PC-3 (cell line): ENCODE results near the gene COL6A2. TPM values are rescaled to one million over a fixed set of nuclear protein-coding genes. Genes with fewer than 3 reads are reported as not detected.
A peak's percentile ranks its signal among the peaks of the same experiment; 100 is the strongest.
"Not testable (repeated sequence)": the region's sequence is repeated elsewhere in the genome, so short reads cannot be mapped to it uniquely, and the experiment has no call there.

Experiments
- ATAC-seq: fragments of 200-7000 bp; cut with Tn5 transposase; 2 replicates; pipeline ENCODE4 v1.9.1; 2020; ENCODE audit warnings: mild to moderate bottlenecking, moderate library complexity
- BruUV-seq: library from RNA; stranded (reverse); fragments of 400-500 nt; replicated peaks from 2 replicates; lab custom pipeline; 2021; lab: Mats Ljungman, UMichigan
- CTCF ChIA-PET: fragments of 300-600 bp; sonication (Branson Sonifier 250); formaldehyde crosslinking; loops from one replicate; lab custom pipeline; 2022; ENCODE audit warnings: antibody characterized with exemption; lab: Charles Lee
- POLR2A ChIA-PET: fragments of 300-600 bp; sonication (Branson Sonifier 250); formaldehyde crosslinking; loops from one replicate; lab custom pipeline; 2022; ENCODE audit warnings: antibody characterized with exemption; ENCODE audit not compliant: unreplicated experiment; lab: Charles Lee
- DNase-seq: peaks from one replicate; pipeline ENCODE4 v3.0.0-alpha.2; 2015
- H2AFZ ChIP-seq: fragments of 300-600 bp; sonication (generic); 2 replicates; pipeline ENCODE4 v1.6.0; 2016; ENCODE audit warnings: antibody characterized with exemption, low read length
- H3F3A ChIP-seq: fragments of 300-600 bp; sonication (generic); one replicate; pipeline ENCODE4 v1.6.0; 2017; ENCODE audit warnings: antibody characterized with exemption, low read length, control low read depth, mild to moderate bottlenecking; ENCODE audit not compliant: unreplicated experiment
- H3K27ac ChIP-seq: fragments of 300-600 bp; sonication (generic); 2 replicates; pipeline ENCODE4 v1.5.1; 2016; ENCODE audit warnings: mild to moderate bottlenecking, low read length
- H3K27me3 ChIP-seq: fragments of 300-600 bp; sonication (generic); 2 replicates; pipeline ENCODE4 v1.6.1; 2016; ENCODE audit warnings: low read length, mixed read lengths
- H3K36me3 ChIP-seq: fragments of 300-600 bp; sonication (generic); 2 replicates; pipeline ENCODE4 v1.6.1; 2016; ENCODE audit warnings: low read depth, mixed run types, low read length, mixed read lengths
- H3K4me1 ChIP-seq: fragments of 300-600 bp; sonication (generic); 2 replicates; pipeline ENCODE4 v1.5.1; 2016; ENCODE audit warnings: low read length; ENCODE audit not compliant: insufficient read depth
- H3K4me2 ChIP-seq: fragments of 300-600 bp; sonication (generic); 2 replicates; pipeline ENCODE4 v1.6.0; 2016; ENCODE audit warnings: low read length
- H3K4me3 ChIP-seq: fragments of 300-600 bp; sonication (generic); 2 replicates; pipeline ENCODE4 v1.5.1; 2016; ENCODE audit warnings: mild to moderate bottlenecking, low read length, mixed read lengths
- H3K79me2 ChIP-seq: fragments of 300-600 bp; sonication (generic); 2 replicates; pipeline ENCODE4 v1.6.1; 2017; ENCODE audit warnings: low read length, mixed read lengths
- H3K9ac ChIP-seq: fragments of 300-600 bp; sonication (generic); 2 replicates; pipeline ENCODE4 v1.6.0; 2016; ENCODE audit warnings: mild to moderate bottlenecking, low read length
- H3K9me2 ChIP-seq: fragments of 300-600 bp; sonication (generic); replicated peaks from 2 replicates; pipeline ENCODE4 v1.6.1; 2016; ENCODE audit warnings: mixed run types, low read length, mixed read lengths
- H3K9me3 ChIP-seq: fragments of 300-600 bp; sonication (generic); 2 replicates; pipeline ENCODE4 v1.6.1; 2016; ENCODE audit warnings: low read length, mixed read lengths
- H4K20me1 ChIP-seq: fragments of 300-600 bp; sonication (generic); 2 replicates; pipeline ENCODE4 v1.6.1; 2016; ENCODE audit warnings: low read length, mixed read lengths
- EZH2 ChIP-seq: fragments of 300-600 bp; sonication (generic); IDR thresholded peaks from one replicate; pipeline ENCODE4 v1.6.1; 2017; ENCODE audit warnings: antibody characterized with exemption, mild to moderate bottlenecking, low read length; ENCODE audit not compliant: unreplicated experiment
- EZH2phosphoT487 ChIP-seq: fragments of 300-600 bp; sonication (generic); IDR thresholded peaks from 2 replicates; pipeline ENCODE4 v1.6.1; 2018; ENCODE audit warnings: mild to moderate bottlenecking, antibody characterized with exemption, low read length, borderline replicate concordance
- intact Hi-C: fragments of 100-400 bp; cut with micrococcal nuclease; formaldehyde crosslinking; loops from 2 replicates; pipeline ENCODE4 v1.9.0; 2023
- total RNA-seq: library from RNA; depleted of rRNA; stranded (reverse); fragments of >200 nt; gene quantifications from 2 replicates; pipeline ENCODE4 v1.2.3, GENCODE V29; 2014
- TF ChIP-seq, protein P1 (sequence below): fragments of 300-600 bp; sonication (generic); conservative IDR thresholded peaks from 2 replicates; pipeline ENCODE4 v1.5.1; 2017; ENCODE audit warnings: antibody characterized with exemption, low read depth, mild to moderate bottlenecking, low read length

COL6A2 gene
- total RNA-seq, 1 experiment from 2014 or later = 521 TPM

DNA sequence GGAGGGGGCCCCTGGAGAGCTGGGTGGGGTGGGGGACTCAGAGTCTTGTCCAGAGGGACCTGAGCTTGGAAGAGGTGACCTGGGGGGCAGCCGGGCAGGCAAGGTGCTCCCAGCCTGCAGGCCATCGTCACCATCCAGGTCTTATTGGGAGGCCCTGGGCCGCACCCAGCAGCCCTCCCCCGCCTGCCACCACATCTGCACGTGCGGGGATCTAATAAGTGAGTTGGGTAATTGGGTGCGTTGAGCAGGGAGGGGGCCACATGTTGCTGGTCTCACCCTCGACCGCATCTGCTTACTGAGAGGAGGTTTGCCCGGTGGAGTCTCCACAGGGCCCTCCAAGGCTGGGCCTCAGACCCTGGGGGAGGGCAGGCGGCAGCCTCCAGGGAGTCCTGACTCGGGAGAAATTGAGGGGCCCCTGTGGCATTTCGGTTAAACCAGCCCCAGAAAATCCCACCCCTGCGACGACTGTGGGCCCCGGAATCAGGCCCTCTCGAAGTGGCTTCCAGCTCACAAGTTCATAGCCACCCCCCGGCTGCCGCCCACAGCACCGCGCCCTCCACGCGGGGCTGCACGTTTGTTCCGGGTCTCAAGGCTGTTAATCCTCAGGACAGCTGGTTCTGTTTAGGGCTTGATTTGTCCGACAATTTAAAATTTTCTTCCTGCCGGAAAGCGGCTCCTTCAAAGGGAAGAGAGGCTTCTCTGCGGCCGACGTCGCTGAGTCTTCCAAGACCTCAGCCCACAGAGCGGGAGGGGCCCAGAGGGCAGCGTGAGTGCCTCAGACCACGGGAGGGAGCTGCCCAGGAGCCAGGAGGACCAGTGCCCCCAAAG lies 14.7 kb upstream of the COL6A2 start:
- CTCF ChIA-PET = no interaction called here
- H2AFZ ChIP-seq = no peak overlapping the region

DNA sequence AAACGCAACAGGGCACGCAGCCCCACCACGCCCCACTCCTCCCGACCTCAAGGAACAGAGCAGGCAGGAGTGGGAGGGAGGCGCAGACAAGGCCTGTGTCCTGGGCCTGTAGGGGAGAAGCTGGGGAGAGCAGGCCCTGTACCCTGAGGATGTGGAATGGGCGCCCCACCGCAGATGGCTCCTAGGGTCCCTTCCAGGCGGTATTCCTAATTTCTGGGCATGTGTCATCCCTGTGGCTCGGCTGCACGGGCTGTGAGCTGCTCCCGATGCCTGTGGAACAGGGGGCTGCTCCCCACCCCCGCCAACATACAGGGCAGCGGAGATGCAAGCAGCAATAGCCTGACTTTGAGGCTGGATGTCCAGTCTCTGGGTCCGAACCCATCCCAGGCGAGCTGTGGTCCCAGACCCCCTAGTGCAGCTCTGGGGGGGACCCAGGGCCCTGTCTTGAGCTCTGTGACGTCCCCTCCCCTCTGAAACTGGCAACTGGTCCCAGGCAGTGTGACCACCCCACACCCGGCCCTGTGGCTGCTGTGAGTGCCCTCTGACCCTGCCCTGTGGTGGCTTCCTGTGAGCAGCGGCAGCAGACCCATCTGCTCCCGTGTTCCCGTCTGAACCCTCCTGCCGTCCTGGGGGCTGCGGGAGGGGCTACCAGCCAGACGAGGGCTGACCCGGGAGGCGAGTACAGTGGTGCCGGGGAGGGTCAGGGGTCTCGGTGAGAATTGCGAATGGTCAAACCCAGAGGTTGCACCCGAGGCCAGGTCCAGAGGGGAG lies 13.9 kb upstream of the COL6A2 start:
- Histone ChIP-seq H3K4me1 (peaks cover 21% of the 10 kb centered on the region), H3K4me3 (no peak overlapping the region), H3K36me3 (no peaks in the 10 kb centered on the region), H3F3A (no peaks in the 10 kb centered on the region), H2AFZ (no peak overlapping the region), H4K20me1 (no peaks in the 10 kb centered on the region), H3K9me2 (no peaks in the 10 kb centered on the region), H3K79me2 (no peaks in the 10 kb centered on the region), H3K9ac (no peak overlapping the region), H3K4me2 (no peak overlapping the region), H3K27me3 (no peaks in the 10 kb centered on the region), H3K9me3 (no peaks in the 10 kb centered on the region), H3K27ac (no peak overlapping the region)
- POLR2A ChIA-PET = no interaction called here
- intact Hi-C loops = no loop called here
- CTCF ChIA-PET = no interaction called here
- no TSS peak for BruUV-seq
- no peak for TF ChIP-seq EZH2phosphoT487
- DNase-seq = no peak
- no peak for ATAC-seq

More for the DNA sequence above, 14.7 kb upstream of the COL6A2 start:
- Histone ChIP-seq H4K20me1 (no peaks in the 10 kb centered on the region), H3K36me3 (no peaks in the 10 kb centered on the region), H3K9me2 (no peaks in the 10 kb centered on the region), H3K27ac (no peak overlapping the region), H3F3A (no peaks in the 10 kb centered on the region), H3K27me3 (no peaks in the 10 kb centered on the region), H3K4me3 (no peak overlapping the region), H3K4me2 (no peak overlapping the region), H3K9me3 (no peaks in the 10 kb centered on the region), H3K79me2 (no peaks in the 10 kb centered on the region), H3K9ac (no peak overlapping the region), H3K4me1 (peaks cover 21% of the 10 kb centered on the region)
- intact Hi-C loops = no loop called here
- no peak for DNase-seq
- TF ChIP-seq EZH2 (no peak), EZH2phosphoT487 (no peak)
- TF ChIP-seq, protein P1, sequence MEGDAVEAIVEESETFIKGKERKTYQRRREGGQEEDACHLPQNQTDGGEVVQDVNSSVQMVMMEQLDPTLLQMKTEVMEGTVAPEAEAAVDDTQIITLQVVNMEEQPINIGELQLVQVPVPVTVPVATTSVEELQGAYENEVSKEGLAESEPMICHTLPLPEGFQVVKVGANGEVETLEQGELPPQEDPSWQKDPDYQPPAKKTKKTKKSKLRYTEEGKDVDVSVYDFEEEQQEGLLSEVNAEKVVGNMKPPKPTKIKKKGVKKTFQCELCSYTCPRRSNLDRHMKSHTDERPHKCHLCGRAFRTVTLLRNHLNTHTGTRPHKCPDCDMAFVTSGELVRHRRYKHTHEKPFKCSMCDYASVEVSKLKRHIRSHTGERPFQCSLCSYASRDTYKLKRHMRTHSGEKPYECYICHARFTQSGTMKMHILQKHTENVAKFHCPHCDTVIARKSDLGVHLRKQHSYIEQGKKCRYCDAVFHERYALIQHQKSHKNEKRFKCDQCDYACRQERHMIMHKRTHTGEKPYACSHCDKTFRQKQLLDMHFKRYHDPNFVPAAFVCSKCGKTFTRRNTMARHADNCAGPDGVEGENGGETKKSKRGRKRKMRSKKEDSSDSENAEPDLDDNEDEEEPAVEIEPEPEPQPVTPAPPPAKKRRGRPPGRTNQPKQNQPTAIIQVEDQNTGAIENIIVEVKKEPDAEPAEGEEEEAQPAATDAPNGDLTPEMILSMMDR = no peak
- BruUV-seq = no TSS peak
- no peak for ATAC-seq
- POLR2A ChIA-PET = no interaction called here

DNA sequence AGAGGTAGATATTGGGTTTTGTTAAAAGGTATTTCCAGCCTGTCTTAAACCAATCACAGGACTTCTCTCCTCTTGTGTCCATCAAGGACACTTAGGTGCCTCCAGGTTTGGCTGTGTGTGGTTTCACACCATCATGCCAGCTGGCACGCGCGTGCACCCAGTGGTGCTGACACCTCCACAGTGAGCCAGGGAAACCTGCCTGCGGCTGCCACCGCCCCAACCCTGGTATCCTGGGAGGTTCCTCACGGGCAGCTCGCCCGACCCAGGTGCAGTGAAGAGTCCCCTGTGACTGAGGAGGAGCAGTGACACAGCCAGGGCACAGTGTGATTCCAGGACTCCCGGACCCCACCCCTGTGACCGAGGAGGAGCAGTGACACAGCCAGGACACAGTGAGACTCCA lies 13.2 kb upstream of the COL6A2 start:
- peak; percentile 11 for DNase-seq
- ATAC-seq = peak; percentile 21

DNA sequence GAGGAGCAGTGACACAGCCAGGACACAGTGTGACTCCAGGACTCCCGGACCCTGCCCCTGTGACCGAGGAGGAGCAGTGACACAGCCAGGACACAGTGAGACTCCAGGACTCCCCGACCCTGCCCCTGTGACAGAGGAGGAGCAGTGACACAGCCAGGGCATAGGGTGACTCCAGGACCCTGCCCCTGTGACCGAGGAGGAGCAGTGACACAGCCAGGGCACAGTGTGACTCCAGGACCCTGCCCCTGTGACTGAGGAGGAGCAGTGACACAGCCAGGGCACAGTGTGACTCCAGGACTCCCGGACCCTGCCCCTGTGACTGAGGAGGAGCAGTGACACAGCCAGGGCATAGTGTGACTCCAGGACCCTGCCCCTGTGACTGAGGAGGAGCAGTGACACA lies 12.7 kb upstream of the COL6A2 start:
- H3K9ac ChIP-seq, BruUV-seq, H3K4me3 ChIP-seq, H4K20me1 ChIP-seq, H2AFZ ChIP-seq, H3K9me3 ChIP-seq, DNase-seq, H3K9me2 ChIP-seq, H3K4me2 ChIP-seq, H3K27me3 ChIP-seq, H3K79me2 ChIP-seq, CTCF ChIA-PET, ATAC-seq, intact Hi-C loops, H3F3A ChIP-seq, H3K36me3 ChIP-seq, POLR2A ChIA-PET, H3K27ac ChIP-seq: not testable (repeated sequence)
- H3K4me1 ChIP-seq = peaks cover 13% of the 10 kb centered on the region

More for the DNA sequence above, 13.2 kb upstream of the COL6A2 start:
- Histone ChIP-seq H3F3A (no peaks in the 10 kb centered on the region), H3K9me3 (no peaks in the 10 kb centered on the region), H2AFZ (no peak overlapping the region), H4K20me1 (no peaks in the 10 kb centered on the region), H3K9me2 (no peaks in the 10 kb centered on the region), H3K4me3 (no peak overlapping the region), H3K27me3 (no peaks in the 10 kb centered on the region), H3K4me1 (peaks cover 15% of the 10 kb centered on the region), H3K36me3 (no peaks in the 10 kb centered on the region), H3K4me2 (no peak overlapping the region), H3K79me2 (no peaks in the 10 kb centered on the region), H3K27ac (no peak overlapping the region), H3K9ac (no peak overlapping the region)
- intact Hi-C loops = no loop called here
- BruUV-seq = no TSS peak
- POLR2A ChIA-PET = no interaction called here
- CTCF ChIA-PET = no interaction called here
- TF ChIP-seq, protein P1 = no peak
- TF ChIP-seq EZH2phosphoT487 (no peak), EZH2 (no peak)
